Mesothelial cell of epicardium (in vitro differentiated cells): ENCODE results near the gene SH3GLB1. TPM values are rescaled to one million over a fixed set of nuclear protein-coding genes. Genes with fewer than 3 reads are reported as not detected.

Source experiments
- DNase-seq, 2 experiments: peaks; one replicate each; pipeline ENCODE4 v3.0.0; 2021; ENCODE audit warnings: low spot score in 2 of 2; ENCODE audit not compliant: unreplicated experiment in 2 of 2
- H3K27ac Mint-ChIP-seq: 2 replicates; pipeline ENCODE4 v1.8.0; 2021; ENCODE audit warnings: mixed read lengths
- H3K27me3 Mint-ChIP-seq: 2 replicates; pipeline ENCODE4 v1.8.0; 2021; ENCODE audit warnings: low read depth, mixed read lengths
- H3K36me3 Mint-ChIP-seq: 2 replicates; pipeline ENCODE4 v1.8.0; 2021; ENCODE audit warnings: mixed read lengths
- H3K4me1 Mint-ChIP-seq: 2 replicates; pipeline ENCODE4 v1.8.0; 2021; ENCODE audit warnings: mixed read lengths
- H3K4me3 Mint-ChIP-seq: 2 replicates; pipeline ENCODE4 v1.8.0; 2021; ENCODE audit warnings: mild to moderate bottlenecking, moderate library complexity, mixed read lengths
- H3K9me3 Mint-ChIP-seq: 2 replicates; pipeline ENCODE4 v1.8.0; 2021; ENCODE audit warnings: mixed read lengths
- CTCF ChIP-seq: fragments of 200-600 bp; sonication (generic); IDR thresholded peaks from one replicate; pipeline ENCODE4 v1.5.0; 2021; ENCODE audit warnings: antibody characterized with exemption; ENCODE audit not compliant: unreplicated experiment
- total RNA-seq: library from RNA; stranded (reverse); gene quantifications from 3 replicates; pipeline ENCODE4 v1.2.1, GENCODE V29; 2021

Gene SH3GLB1
- total RNA-seq, 1 donor from 2014 or later, result 59.4 TPM

- no peaks in the 10 kb centered on the region for H3K36me3 Mint-ChIP-seq
- no peak for TF ChIP-seq CTCF
- no peaks in the 10 kb centered on the region for H3K9me3 Mint-ChIP-seq
- H3K4me1 Mint-ChIP-seq, result peaks cover 36% of the 10 kb centered on the region
- H3K27me3 Mint-ChIP-seq, result peaks cover 41% of the 10 kb centered on the region
- no peak for DNase-seq
- no peak overlapping the region for H3K4me3 Mint-ChIP-seq
- H3K27ac Mint-ChIP-seq, result peak overlapping the region; percentile 71
Measured at GRCh38 chr1:86774305-86775295, 70.2 kb downstream of the SH3GLB1 start.

- Mint-ChIP-seq H3K27me3 (peaks cover 33% of the 10 kb centered on the region), H3K4me1 (peaks cover 37% of the 10 kb centered on the region), H3K36me3 (no peaks in the 10 kb centered on the region), H3K4me3 (no peak overlapping the region), H3K27ac (no peak overlapping the region), H3K9me3 (no peaks in the 10 kb centered on the region)
- no peak for DNase-seq
- TF ChIP-seq CTCF, result no peak
Measured at GRCh38 chr1:86775395-86775794, 71.0 kb downstream of the SH3GLB1 start.

- H3K36me3 Mint-ChIP-seq, result no peaks in the 10 kb centered on the region
- no peaks in the 10 kb centered on the region for H3K9me3 Mint-ChIP-seq
- no peak overlapping the region for H3K27ac Mint-ChIP-seq
- no peak for DNase-seq
- peaks cover 27% of the 10 kb centered on the region for H3K27me3 Mint-ChIP-seq
- TF ChIP-seq CTCF, result no peak
- H3K4me3 Mint-ChIP-seq, result no peak overlapping the region
- peaks cover 40% of the 10 kb centered on the region for H3K4me1 Mint-ChIP-seq
Measured at GRCh38 chr1:86776108-86776507, 71.7 kb downstream of the SH3GLB1 start.

- no peak for TF ChIP-seq CTCF
- H3K4me3 Mint-ChIP-seq, result no peak overlapping the region
- DNase-seq, result no peak
- no peak overlapping the region for H3K27ac Mint-ChIP-seq
- H3K4me1 Mint-ChIP-seq, result peaks cover 32% of the 10 kb centered on the region
- H3K36me3 Mint-ChIP-seq, result no peaks in the 10 kb centered on the region
- H3K9me3 Mint-ChIP-seq, result peaks cover 7% of the 10 kb centered on the region
- H3K27me3 Mint-ChIP-seq, result peaks cover 12% of the 10 kb centered on the region
Measured at GRCh38 chr1:86778569-86779239, 74.3 kb downstream of the SH3GLB1 start.

GRCh38 chr1:86779308-86780191 is 75.2 kb downstream of the SH3GLB1 start:
- H3K36me3 Mint-ChIP-seq, result peaks cover 2% of the 10 kb centered on the region
- no peak for TF ChIP-seq CTCF
- H3K4me1 Mint-ChIP-seq, result peaks cover 24% of the 10 kb centered on the region
- H3K27me3 Mint-ChIP-seq, result peaks cover 12% of the 10 kb centered on the region
- no peak overlapping the region for H3K4me3 Mint-ChIP-seq
- DNase-seq, result no peak
- H3K9me3 Mint-ChIP-seq, result peaks cover 13% of the 10 kb centered on the region
- H3K27ac Mint-ChIP-seq, result peak overlapping the region; percentile 33
